GM19025 (cell line): ENCODE results near the gene NDUFAF3.

ENCODE experiments used
- ATAC-seq: cut with Tn5 transposase; IDR thresholded peaks from one replicate; pipeline ENCODE4 v1.9.1; 2021; ENCODE audit warnings: mild to moderate bottlenecking, low read depth, moderate library complexity; ENCODE audit not compliant: unreplicated experiment

Gene NDUFAF3

GRCh38 chr3:49021813-49022687, at the start of gene NDUFAF3:
Gene NDUFAF3, plus strand, starts transcription at chr3:49022121. Its CDS starts 24 bp downstream, at chr3:49022145.
- ATAC-seq, result peak; percentile 54

- no peak for ATAC-seq
Observed at GRCh38 chr3:48974076-48974864, 47.7 kb upstream of the NDUFAF3 start.

DNA sequence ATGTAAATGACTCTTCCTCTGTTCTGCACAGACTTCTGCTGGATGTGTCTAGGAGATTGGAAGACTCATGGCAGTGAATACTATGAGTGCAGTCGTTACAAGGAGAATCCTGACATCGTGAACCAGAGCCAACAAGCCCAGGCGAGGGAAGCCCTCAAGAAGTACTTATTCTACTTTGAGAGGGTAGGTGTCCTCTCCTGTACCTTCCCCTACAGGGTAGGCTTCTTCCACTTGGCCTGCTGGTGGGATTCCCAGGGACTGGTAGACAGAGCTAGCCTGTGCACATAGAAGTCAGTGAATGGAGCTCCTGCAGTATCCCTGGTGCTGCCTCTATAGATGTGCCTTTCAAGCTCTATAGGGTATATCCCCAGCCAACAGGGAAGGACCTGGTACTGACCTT, 42.5 kb upstream of the NDUFAF3 start:
- ATAC-seq, result no peak

DNA sequence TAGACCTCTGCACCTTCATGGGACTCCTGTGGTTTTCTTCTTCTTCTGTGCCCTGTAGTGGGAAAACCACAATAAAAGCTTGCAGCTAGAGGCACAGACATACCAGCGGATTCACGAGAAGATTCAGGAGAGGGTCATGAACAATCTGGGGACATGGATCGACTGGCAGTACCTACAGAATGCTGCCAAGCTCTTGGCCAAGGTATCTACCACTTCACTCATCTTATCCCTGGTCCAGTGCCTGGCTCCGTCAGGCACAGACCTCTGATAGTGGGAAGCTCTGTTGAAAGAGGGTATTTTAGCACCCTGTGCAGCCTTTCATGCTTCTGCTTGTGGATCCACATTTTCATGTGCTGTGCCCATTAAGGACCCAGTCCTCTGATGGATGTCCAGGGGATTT, 41.6 kb upstream of the NDUFAF3 start:
- no peak for ATAC-seq

- ATAC-seq, result no peak
Observed at GRCh38 chr3:48982016-48982415, 39.9 kb upstream of the NDUFAF3 start.

- ATAC-seq, result no peak
Observed at GRCh38 chr3:48982686-48983085, 39.2 kb upstream of the NDUFAF3 start.

DNA sequence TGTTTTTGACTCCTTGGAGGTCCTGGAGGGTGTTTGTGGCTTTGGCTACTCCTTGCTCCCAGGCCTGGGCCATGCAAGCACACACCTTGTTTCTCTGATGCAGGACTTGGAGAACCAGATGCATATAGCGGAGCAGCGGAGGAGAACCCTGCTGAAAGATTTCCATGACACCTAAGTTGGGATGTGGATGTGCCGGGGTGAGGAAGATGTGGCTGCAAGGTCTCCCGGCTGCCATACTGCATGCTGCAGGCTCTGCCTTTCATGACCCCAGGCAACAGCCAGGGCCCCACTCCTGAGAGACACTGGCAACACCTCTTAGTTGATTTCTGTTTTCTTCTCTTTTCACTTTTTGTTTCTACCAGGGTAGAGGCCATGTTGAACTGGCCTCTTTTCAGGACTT, 38.8 kb upstream of the NDUFAF3 start:
- no peak for ATAC-seq

- ATAC-seq, result no peak
Observed at GRCh38 chr3:48984663-48985062, 37.3 kb upstream of the NDUFAF3 start.

DNA sequence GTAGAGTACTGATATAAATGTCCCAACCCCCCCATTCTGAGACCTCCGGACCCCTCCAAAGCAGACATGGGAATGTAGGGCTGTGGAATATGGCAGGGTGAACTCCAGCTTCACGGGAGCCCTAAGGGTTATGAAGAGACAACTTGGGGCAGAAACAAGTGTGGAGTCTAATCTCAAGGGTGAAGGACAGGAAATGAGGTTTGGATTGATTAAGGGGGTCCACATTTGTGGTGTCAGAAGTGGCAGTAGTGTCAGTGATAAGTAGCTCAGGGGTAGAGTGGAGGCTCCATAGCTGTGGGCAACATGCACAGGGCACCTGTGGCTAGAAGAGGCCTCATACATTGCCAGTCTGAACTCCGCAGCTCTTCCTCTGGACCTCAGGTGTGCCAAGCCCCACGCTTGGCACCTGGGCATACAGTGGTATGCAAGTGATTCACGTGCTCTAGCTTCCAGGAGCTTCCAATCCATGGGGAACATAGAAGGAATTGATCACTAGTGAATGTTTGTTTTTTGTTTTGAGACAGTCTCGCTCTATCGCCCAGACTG, 36.0 kb upstream of the NDUFAF3 start:
- ATAC-seq, result no peak

- no peak for ATAC-seq
Observed at GRCh38 chr3:48989126-48989795, 32.7 kb upstream of the NDUFAF3 start.

DNA sequence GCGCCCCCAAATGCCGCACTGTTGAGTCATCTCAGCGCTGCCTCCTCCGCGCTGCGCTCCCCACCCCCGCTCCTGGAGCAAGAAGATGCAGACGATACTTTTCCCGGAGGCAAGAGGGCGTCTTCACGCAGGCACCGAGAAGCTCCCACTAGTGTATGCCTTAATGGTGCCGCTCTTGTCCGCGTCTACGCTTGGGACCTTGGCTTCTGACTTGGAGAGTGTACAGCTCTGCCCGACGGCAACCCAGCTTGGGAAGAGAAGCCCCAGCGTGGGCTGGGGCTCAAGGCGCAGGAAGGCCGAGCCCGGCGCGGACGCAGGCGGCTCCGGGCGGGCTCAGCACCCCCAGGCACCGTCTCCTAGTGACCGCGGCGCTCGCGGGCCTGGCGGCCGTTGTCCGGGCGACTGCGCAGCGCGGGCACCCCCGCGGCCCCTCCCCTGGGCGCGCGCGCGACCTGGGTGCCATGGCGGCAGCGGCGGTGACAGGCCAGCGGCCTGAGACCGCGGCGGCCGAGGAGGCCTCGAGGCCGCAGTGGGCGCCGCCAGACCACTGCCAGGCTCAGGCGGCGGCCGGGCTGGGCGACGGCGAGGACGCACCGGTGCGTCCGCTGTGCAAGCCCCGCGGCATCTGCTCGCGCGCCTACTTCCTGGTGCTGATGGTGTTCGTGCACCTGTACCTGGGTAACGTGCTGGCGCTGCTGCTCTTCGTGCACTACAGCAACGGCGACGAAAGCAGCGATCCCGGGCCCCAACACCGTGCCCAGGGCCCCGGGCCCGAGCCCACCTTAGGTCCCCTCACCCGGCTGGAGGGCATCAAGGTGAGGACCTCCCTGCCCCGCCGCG, 31.9 kb upstream of the NDUFAF3 start, which contains the start of gene P4HTM:
Gene P4HTM, plus strand, starts transcription at position 446 of the 840 bp plus-strand sequence. Its CDS starts 16 bp downstream, at position 462.
- ATAC-seq, result peak; percentile 59

DNA sequence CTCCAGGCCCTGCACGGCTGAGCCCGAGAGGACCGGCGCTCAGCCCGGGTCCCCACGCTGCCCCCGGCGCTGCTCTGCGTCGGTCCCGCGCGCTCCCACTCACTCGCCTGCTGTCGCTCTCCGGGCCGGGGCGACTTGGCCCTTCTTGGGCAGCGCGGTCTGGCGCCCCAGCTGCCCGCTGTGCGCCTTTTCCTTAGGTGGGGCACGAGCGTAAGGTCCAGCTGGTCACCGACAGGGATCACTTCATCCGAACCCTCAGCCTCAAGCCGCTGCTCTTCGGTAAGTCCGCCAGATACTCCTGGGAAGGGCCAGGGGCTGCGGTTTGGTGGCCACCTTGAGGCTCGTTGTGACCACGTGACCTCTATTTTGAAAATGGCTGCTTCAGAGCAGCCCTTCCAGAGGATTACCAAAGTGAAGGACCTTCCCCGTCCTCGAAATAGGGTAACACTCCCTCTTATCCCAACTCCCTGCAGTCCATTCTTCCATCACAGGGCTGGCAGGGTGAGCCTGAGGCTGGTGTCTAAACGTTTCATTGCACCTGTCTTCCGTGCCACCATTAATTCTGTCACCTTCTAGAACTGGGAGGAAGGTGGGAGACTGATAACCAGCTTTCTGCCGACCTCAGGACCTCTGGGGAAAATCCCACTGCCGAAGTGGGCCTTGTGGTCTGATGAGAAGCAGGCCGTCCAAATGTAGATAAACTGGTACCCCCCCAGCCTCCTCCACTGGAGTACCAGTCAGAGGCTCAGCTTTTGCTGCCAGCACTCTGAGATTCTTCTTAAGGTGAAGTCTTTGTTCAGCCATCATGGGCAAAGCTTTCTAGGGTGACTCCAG, 31.1 kb upstream of the NDUFAF3 start:
- ATAC-seq, result peak; percentile 17

GRCh38 chr3:48991851-48992545, 29.9 kb upstream of the NDUFAF3 start:
- ATAC-seq, result no peak

- ATAC-seq, result no peak
Observed at GRCh38 chr3:48993834-48994233, 28.1 kb upstream of the NDUFAF3 start.

DNA sequence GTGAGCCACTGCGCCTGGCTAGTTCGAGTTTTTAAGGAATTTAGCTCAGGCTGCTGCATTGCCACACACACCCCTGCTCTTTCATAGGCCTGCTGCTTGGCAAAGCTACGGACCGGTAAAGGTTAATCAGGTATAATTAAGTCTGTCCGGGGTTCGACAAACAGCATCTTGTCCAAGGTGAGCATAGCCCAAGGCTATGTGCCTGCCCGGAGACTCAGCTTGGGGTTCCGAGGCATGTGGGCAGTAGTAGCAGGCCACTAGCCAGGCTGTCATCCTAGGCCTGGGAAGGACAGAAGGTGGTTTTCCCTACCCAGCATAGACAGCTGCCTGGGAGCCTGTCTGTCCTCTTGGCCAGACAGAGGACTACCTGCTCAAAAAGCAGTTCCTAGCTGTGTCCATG, 25.3 kb upstream of the NDUFAF3 start:
- ATAC-seq, result no peak

- no peak for ATAC-seq
Observed at GRCh38 chr3:48997102-48997635, 24.8 kb upstream of the NDUFAF3 start.

- ATAC-seq, result no peak
Observed at GRCh38 chr3:48997714-48998637, 23.9 kb upstream of the NDUFAF3 start.
